Epithelial cell of proximal tubule (primary cell): ENCODE data around the gene ANKDD1B. TPM values are rescaled to one million over a fixed set of nuclear protein-coding genes. Genes with fewer than 3 reads are reported as not detected.

Experiments
- DNase-seq: peaks from one replicate; pipeline ENCODE4 v3.0.0-alpha.2; 2011; ENCODE audit warnings: low read depth
- H3K4me3 ChIP-seq: 2 replicates; pipeline ENCODE4 v1.5.1; 2011; ENCODE audit warnings: low read depth, mild to moderate bottlenecking, low read length
- total RNA-seq: library from RNA; depleted of rRNA; stranded (reverse); fragments of >200 nt; gene quantifications from 2 replicates; pipeline ENCODE4 v1.2.3, GENCODE V29; 2015
- TF ChIP-seq, protein P1 (sequence below): conservative IDR thresholded peaks from 2 replicates; pipeline ENCODE4 v1.5.1; 2012; ENCODE audit warnings: low read depth, mild to moderate bottlenecking, low read length

The ANKDD1B gene
- total RNA-seq, 1 donor from 2014 or later: 1.3 TPM

- TF ChIP-seq, protein P1, sequence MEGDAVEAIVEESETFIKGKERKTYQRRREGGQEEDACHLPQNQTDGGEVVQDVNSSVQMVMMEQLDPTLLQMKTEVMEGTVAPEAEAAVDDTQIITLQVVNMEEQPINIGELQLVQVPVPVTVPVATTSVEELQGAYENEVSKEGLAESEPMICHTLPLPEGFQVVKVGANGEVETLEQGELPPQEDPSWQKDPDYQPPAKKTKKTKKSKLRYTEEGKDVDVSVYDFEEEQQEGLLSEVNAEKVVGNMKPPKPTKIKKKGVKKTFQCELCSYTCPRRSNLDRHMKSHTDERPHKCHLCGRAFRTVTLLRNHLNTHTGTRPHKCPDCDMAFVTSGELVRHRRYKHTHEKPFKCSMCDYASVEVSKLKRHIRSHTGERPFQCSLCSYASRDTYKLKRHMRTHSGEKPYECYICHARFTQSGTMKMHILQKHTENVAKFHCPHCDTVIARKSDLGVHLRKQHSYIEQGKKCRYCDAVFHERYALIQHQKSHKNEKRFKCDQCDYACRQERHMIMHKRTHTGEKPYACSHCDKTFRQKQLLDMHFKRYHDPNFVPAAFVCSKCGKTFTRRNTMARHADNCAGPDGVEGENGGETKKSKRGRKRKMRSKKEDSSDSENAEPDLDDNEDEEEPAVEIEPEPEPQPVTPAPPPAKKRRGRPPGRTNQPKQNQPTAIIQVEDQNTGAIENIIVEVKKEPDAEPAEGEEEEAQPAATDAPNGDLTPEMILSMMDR: no peak
- DNase-seq: no peak
- H3K4me3 ChIP-seq: no peak overlapping the region
These were observed 37.5 kb downstream of the ANKDD1B start for GRCh38 chr5:75648712-75649111.

- TF ChIP-seq, protein P1: no peak
- H3K4me3 ChIP-seq: no peak overlapping the region
- DNase-seq: no peak
These were observed 40.5 kb downstream of the ANKDD1B start for GRCh38 chr5:75651575-75652238.

GRCh38 chr5:75653521-75653920 lies 42.3 kb downstream of the ANKDD1B start:
- TF ChIP-seq, protein P1: no peak
- H3K4me3 ChIP-seq: no peak overlapping the region
- no peak for DNase-seq

DNA sequence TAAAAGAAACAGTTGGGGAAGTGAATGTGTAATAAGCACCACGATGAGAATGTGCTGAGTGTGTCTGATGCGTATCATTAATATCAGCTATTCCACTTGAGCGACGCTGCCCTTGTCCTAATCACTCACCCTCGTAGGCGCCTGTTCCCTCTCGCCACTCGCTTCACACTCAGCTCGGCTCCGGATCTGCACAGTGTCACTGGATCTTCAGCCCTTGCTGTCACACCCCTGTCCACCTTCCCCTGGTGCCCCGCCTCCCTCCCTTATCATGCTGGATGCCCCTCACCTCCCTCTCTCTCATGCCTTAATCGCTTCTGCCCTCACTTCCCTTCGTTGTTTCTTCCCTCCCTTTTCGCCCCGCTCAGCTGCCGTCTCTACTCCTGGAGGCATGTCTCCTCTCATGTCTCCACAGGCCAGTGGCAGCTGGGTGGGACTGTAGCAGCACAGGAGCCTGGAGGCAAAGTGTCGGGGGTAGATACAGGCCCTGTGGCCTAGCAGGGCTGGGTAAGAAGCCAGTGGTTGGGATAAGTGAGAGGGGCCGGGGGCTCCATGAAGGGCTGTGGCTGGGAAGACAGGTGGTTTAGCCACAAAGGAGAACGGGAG lies 43.5 kb downstream of the ANKDD1B start:
- TF ChIP-seq, protein P1: no peak
- no peak for DNase-seq
- no peak overlapping the region for H3K4me3 ChIP-seq

- no peak for DNase-seq
- peak overlapping the region; percentile 69 for H3K4me3 ChIP-seq
- TF ChIP-seq, protein P1: no peak
These were observed 45.2 kb downstream of the ANKDD1B start for GRCh38 chr5:75656311-75657003.

- H3K4me3 ChIP-seq: no peak overlapping the region
- TF ChIP-seq, protein P1: no peak
- no peak for DNase-seq
These were observed 48.7 kb downstream of the ANKDD1B start for GRCh38 chr5:75659791-75660450.
